HEK293 (cell line): ENCODE results near the gene PHC1.

Source experiments
- ZBTB49 ChIP-seq: fragments of 450-650 bp; formaldehyde crosslinking; IDR thresholded peaks from 2 replicates; pipeline ENCODE4 v1.5.1; 2016; ENCODE audit warnings: missing biosample characterization, missing genetic modification characterization, low read depth
- ZNF280C ChIP-seq: fragments of 450-650 bp; formaldehyde crosslinking; IDR thresholded peaks from 2 replicates; pipeline ENCODE4 v1.5.1; 2016; ENCODE audit warnings: missing biosample characterization, missing genetic modification characterization
- ZNF791 ChIP-seq: fragments of 450-650 bp; formaldehyde crosslinking; IDR thresholded peaks from 2 replicates; pipeline ENCODE4 v1.5.1; 2016; ENCODE audit warnings: missing biosample characterization, missing genetic modification characterization
- TF ChIP-seq, protein P1 (sequence below): fragments of 450-650 bp; formaldehyde crosslinking; IDR thresholded peaks from 2 replicates; pipeline ENCODE4 v1.5.1; 2016; ENCODE audit warnings: missing biosample characterization, missing genetic modification characterization

GRCh38 chr12:8948701-8949341 is 34.5 kb downstream of the PHC1 start:
- TF ChIP-seq ZBTB49 (no peak), ZNF280C (tag by site-specific recombination) (no peak), ZNF791 (no peak)
- TF ChIP-seq, protein P1, sequence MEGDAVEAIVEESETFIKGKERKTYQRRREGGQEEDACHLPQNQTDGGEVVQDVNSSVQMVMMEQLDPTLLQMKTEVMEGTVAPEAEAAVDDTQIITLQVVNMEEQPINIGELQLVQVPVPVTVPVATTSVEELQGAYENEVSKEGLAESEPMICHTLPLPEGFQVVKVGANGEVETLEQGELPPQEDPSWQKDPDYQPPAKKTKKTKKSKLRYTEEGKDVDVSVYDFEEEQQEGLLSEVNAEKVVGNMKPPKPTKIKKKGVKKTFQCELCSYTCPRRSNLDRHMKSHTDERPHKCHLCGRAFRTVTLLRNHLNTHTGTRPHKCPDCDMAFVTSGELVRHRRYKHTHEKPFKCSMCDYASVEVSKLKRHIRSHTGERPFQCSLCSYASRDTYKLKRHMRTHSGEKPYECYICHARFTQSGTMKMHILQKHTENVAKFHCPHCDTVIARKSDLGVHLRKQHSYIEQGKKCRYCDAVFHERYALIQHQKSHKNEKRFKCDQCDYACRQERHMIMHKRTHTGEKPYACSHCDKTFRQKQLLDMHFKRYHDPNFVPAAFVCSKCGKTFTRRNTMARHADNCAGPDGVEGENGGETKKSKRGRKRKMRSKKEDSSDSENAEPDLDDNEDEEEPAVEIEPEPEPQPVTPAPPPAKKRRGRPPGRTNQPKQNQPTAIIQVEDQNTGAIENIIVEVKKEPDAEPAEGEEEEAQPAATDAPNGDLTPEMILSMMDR (tag by site-specific recombination), result no peak
